SK-N-SH (cell line): Measurements from ENCODE around the gene ADAMTS2.

Source experiments
- EP300 ChIP-seq, 2 experiments: IDR thresholded peaks; 2 replicates each; pipeline versions ENCODE4 v1.4.0 to v1.6.1; 2012; ENCODE audit warnings: borderline replicate concordance in 1 of 2, low read depth in 1 of 2, low read length in 1 of 2
- EZH2phosphoT487 ChIP-seq: fragments of 200-600 bp; sonication (generic); IDR thresholded peaks from 2 replicates; pipeline ENCODE4 v1.6.1; 2017; ENCODE audit warnings: low read depth, mixed run types, mild to moderate bottlenecking, antibody characterized with exemption, moderate library complexity, borderline replicate concordance
- FOXJ3 ChIP-seq: sonication (generic); formaldehyde crosslinking; IDR thresholded peaks from 2 replicates; pipeline ENCODE4 v1.5.1; 2020; ENCODE audit warnings: mild to moderate bottlenecking, missing genetic modification reagents
- NRF1 ChIP-seq: IDR thresholded peaks from 2 replicates; pipeline ENCODE4 v1.6.1; 2012; ENCODE audit warnings: low read depth, mild to moderate bottlenecking, low read length
- RAD21 ChIP-seq: IDR thresholded peaks from 2 replicates; pipeline ENCODE4 v1.6.1; 2012; ENCODE audit warnings: mild to moderate bottlenecking, low read length
- RFX5 ChIP-seq: IDR thresholded peaks from 2 replicates; pipeline ENCODE4 v1.6.1; 2012; ENCODE audit warnings: mild to moderate bottlenecking, improper control_type of control experiment, low read length
- SIN3A ChIP-seq: IDR thresholded peaks from 2 replicates; pipeline ENCODE4 v1.6.1; 2012; ENCODE audit warnings: low read depth, mild to moderate bottlenecking, low read length, moderate library complexity, borderline replicate concordance
- TAF1 ChIP-seq: IDR thresholded peaks from 2 replicates; pipeline ENCODE4 v1.6.1; 2012; ENCODE audit warnings: low read depth, mild to moderate bottlenecking, low read length, moderate library complexity, borderline replicate concordance
- USF2 ChIP-seq: fragments of 150-350 bp; IDR thresholded peaks from 2 replicates; pipeline ENCODE4 v1.6.1; 2017; ENCODE audit warnings: antibody characterized with exemption, low read length, low read depth, borderline replicate concordance
- YY1 ChIP-seq: IDR thresholded peaks from 2 replicates; pipeline ENCODE4 v1.4.0; 2012; ENCODE audit warnings: low read depth, mild to moderate bottlenecking
- TF ChIP-seq, protein P1 (sequence below): IDR thresholded peaks from 2 replicates; pipeline ENCODE4 v1.6.1; 2012; ENCODE audit warnings: mild to moderate bottlenecking, low read depth, low read length, moderate library complexity
- TF ChIP-seq, protein P2 (sequence below): fragments of 200-600 bp; sonication (generic); IDR thresholded peaks from 2 replicates; pipeline ENCODE4 v1.6.1; 2017; ENCODE audit warnings: antibody characterized with exemption, mild to moderate bottlenecking, moderate library complexity
- TF ChIP-seq, protein P3 (sequence below): IDR thresholded peaks from 2 replicates; pipeline ENCODE4 v1.4.0; 2012; ENCODE audit warnings: low read depth, borderline replicate concordance

- TF ChIP-seq EZH2phosphoT487 (no peak), TAF1 (no peak), EP300 (IDR thresholded peaks at IDR 0.05; ENCODE audit: borderline replicate concordance in 1 of 2, low read depth in 1 of 2, low read length in 1 of 2) (no peak), RFX5 (no peak), RAD21 (no peak), USF2 (no peak), NRF1 (no peak), YY1 (no peak), SIN3A (no peak), FOXJ3 (CRISPR knock-in tag) (no peak)
- TF ChIP-seq, protein P1, sequence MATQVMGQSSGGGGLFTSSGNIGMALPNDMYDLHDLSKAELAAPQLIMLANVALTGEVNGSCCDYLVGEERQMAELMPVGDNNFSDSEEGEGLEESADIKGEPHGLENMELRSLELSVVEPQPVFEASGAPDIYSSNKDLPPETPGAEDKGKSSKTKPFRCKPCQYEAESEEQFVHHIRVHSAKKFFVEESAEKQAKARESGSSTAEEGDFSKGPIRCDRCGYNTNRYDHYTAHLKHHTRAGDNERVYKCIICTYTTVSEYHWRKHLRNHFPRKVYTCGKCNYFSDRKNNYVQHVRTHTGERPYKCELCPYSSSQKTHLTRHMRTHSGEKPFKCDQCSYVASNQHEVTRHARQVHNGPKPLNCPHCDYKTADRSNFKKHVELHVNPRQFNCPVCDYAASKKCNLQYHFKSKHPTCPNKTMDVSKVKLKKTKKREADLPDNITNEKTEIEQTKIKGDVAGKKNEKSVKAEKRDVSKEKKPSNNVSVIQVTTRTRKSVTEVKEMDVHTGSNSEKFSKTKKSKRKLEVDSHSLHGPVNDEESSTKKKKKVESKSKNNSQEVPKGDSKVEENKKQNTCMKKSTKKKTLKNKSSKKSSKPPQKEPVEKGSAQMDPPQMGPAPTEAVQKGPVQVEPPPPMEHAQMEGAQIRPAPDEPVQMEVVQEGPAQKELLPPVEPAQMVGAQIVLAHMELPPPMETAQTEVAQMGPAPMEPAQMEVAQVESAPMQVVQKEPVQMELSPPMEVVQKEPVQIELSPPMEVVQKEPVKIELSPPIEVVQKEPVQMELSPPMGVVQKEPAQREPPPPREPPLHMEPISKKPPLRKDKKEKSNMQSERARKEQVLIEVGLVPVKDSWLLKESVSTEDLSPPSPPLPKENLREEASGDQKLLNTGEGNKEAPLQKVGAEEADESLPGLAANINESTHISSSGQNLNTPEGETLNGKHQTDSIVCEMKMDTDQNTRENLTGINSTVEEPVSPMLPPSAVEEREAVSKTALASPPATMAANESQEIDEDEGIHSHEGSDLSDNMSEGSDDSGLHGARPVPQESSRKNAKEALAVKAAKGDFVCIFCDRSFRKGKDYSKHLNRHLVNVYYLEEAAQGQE, result no peak
- TF ChIP-seq, protein P2, sequence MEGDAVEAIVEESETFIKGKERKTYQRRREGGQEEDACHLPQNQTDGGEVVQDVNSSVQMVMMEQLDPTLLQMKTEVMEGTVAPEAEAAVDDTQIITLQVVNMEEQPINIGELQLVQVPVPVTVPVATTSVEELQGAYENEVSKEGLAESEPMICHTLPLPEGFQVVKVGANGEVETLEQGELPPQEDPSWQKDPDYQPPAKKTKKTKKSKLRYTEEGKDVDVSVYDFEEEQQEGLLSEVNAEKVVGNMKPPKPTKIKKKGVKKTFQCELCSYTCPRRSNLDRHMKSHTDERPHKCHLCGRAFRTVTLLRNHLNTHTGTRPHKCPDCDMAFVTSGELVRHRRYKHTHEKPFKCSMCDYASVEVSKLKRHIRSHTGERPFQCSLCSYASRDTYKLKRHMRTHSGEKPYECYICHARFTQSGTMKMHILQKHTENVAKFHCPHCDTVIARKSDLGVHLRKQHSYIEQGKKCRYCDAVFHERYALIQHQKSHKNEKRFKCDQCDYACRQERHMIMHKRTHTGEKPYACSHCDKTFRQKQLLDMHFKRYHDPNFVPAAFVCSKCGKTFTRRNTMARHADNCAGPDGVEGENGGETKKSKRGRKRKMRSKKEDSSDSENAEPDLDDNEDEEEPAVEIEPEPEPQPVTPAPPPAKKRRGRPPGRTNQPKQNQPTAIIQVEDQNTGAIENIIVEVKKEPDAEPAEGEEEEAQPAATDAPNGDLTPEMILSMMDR, result no peak
- TF ChIP-seq, protein P3, sequence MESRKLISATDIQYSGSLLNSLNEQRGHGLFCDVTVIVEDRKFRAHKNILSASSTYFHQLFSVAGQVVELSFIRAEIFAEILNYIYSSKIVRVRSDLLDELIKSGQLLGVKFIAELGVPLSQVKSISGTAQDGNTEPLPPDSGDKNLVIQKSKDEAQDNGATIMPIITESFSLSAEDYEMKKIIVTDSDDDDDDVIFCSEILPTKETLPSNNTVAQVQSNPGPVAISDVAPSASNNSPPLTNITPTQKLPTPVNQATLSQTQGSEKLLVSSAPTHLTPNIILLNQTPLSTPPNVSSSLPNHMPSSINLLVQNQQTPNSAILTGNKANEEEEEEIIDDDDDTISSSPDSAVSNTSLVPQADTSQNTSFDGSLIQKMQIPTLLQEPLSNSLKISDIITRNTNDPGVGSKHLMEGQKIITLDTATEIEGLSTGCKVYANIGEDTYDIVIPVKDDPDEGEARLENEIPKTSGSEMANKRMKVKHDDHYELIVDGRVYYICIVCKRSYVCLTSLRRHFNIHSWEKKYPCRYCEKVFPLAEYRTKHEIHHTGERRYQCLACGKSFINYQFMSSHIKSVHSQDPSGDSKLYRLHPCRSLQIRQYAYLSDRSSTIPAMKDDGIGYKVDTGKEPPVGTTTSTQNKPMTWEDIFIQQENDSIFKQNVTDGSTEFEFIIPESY, result no peak
Observed at GRCh38 chr5:179132586-179133355, 212.5 kb downstream of the ADAMTS2 start.
